Pons (tissue), 1 donor: ENCODE measurements around the gene TNFAIP8L1.

Experiments used
- DNase-seq: peaks from one replicate; pipeline ENCODE4 v3.0.0-alpha.2; 2016; ENCODE audit warnings: low spot score

The TNFAIP8L1 gene

DNA sequence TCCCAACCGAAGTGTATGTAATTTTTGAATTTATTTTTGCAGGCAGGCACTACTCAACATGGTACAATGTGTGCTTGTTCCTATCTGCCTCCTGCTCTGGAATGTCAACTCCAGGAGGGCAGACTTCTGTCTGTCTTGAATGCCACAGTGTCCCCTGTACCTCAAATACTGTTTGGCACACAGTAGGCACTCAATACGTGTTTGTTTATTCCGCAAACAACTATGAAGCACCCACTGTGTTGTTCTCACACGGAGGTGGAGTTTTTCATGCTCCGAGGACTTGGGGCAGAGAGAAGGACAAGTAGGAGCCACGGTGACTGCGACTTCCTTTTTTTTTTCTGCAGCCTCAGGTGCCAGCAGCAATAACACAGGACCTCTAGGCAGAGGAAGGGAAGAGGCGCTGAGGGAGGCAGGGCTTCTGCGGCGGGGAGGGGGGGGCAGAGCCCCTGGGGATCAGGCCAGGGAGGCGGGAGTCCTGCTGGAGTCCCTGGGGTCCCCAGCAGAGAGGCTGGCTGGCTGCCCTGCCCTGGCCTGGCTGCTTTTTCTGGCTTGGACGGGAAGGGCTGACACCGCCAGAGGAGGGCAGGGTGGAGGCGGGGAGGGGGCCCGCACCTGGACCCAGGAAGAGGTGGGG is 29.3 kb upstream of the TNFAIP8L1 start:
- DNase-seq, result peak; percentile 16

DNA sequence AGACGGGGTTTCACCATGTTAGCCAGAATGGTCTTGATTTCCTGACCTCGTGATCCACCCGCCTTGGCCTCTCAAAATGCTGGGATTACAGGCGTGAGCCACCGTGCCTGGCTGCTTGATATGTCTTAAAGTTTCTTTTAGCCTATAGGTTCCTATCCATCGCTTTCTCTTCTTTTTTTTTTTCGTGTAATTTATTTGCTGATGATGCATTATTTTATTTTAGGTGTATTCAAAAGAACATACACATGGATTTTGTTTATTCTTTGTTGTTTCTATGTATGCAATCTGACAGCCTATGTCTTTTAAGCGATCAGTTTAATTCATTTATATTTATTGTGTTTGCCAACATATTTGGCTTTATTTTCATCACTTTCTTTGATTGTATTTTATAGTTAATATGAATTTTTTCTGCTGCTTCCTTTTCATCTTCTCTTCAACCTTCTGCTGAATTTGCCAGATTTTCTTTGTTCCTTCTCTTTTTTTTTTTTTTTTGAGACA is 26.0 kb upstream of the TNFAIP8L1 start:
- DNase-seq, result no peak

DNA sequence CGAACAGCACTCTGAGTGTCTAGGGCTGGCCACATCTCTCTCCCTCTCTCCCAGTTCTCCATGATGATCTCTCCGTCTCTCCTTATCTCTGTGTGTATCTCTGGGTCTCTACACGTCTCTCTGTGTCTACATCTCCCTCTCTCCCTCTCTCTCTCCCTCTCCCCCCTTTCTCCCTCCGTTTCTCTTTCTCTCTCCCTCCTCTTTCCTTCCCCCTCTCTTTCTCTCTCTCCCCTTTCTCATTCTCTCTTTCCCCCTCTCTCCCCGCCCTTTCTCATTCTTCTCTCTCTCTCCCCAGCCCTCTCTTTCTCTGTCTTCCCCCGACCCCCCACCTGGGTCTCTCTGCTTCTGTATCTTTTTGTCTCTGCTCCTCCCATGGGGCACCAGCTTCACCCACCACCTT is 21.3 kb upstream of the TNFAIP8L1 start:
- DNase-seq, result no peak

DNA sequence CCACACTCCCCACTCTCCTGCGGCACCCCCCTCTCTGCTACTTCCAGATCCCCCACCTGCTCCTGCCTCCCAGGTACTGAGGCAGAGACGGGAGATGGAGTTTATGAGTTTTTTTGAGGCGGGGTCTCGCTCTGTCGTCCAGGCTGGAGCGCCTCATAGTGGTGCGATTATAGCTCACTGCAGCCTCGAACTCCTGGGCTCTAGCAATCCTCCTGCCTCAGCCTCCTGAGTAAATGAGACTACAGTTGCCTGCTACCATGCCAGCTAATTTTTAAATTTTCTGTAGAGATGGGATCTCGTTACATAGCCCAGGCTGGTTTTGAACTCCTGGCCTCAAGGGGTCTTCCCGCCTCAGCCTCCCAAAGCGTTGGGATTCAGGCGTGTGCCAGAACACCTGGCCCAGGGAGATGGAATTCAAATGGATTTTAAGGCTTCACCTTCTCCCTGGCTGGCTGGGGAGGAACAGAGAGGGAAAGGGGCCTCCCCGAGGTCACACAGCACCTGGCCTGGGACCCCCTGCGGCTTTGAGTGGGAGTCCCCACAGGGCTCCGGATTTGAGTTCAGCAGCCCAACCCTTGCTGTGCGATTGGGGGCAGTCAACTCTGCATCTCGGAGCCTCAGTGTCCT is 19.5 kb upstream of the TNFAIP8L1 start:
- DNase-seq, result no peak

DNA sequence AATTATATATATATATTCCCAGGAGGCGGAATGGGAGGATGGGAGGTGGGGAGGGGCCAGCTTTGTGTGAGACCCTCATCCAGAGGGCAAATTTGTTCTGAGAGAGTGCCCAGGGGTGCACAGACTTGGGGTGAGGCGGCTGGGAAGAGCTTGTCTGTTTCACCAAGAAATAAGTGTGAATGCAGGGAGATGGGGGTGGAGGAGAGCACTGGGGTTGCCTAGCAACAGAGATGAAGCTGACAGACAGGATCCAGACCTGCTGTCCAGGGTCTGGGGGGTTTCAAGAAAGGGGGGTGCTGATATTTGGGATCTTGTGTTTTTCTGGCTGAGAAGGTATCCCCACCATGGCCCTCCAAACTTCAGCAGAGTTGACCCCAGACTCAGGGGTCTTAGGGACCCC is 18.6 kb upstream of the TNFAIP8L1 start:
- DNase-seq, result no peak

DNA sequence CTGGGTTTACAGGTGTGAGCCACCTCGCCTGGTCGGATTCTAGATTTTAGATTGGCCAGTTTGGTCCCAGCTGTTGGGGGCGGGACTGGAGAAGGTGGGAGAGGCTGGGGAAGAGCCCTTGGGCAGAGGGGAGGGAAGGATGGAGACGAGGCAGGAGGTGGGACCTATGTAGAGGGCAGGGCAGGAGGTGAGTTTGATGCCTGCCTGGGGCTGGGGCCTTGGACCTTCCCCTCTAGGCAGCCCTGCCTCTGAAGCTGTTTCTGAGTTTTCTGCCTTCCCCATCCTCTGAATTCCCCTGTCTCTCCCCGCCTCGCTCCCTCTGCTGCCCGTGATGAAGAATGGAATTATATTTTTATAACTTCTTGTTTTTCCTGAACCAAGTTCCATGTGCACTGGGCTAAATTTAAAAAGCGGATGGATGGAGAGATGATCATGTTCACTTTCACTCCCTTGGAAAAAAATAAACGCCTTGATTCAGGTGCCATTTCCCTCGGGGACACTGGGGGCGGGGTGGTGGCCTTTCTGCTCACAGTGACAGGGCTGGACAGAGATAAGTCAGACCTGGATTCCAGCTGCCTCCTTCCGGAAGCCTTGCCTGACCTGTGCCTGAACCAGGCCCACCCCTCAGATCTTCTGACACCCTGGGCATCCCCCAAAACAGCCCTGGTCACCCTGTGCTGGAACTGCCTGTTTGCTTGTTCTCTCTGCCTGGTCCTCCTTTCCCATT is 16.5 kb upstream of the TNFAIP8L1 start:
- no peak for DNase-seq

DNA sequence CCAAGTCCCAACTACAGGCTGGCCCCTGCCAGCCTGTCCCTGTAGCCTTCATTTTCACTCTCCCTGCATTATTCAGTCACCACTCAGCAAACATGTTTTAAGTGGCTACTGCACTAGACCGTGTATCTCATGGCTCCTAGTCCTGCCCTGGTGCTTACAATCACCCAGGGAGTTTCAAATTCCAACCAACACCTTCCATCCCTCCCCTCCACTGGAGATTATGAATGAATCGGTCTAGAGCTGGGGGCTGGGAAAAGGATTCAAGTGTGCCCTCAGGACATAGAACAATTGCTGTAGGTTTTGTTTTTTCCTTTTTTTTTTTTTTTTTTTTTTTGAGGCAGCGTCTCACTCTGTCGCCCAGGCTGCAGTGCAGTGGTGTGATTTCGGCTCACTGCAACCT is 15.0 kb upstream of the TNFAIP8L1 start:
- DNase-seq, result no peak

DNA sequence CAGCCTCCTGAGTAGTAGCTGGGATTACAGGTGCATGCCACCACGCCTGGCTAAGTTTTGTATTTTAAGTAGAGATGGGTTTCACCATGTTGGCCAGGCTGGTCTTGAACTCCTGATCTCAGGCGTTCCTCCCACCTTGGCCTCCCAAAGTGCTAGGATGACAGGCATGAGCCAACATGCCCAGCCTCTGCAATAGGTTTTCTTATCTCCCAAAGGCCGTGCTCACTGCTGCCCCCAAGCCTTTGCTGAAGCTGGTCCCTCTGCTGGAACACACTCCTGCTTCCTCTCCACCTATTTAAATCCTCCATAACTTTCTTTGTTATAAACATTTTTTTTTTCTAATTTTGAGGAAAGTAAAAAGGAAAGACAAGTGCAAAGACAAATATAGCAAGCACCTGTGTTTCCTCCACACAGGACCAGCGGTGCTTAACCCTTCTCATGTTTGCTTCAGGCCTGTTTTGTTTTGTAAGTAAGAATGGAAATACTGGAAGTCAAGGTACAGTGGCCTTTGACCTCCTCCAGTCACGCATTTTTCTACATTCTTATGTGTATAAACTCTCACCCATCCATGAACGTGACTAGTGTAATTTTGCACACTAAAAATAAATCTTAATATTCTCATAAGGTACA is 14.5 kb upstream of the TNFAIP8L1 start:
- DNase-seq, result no peak

DNA sequence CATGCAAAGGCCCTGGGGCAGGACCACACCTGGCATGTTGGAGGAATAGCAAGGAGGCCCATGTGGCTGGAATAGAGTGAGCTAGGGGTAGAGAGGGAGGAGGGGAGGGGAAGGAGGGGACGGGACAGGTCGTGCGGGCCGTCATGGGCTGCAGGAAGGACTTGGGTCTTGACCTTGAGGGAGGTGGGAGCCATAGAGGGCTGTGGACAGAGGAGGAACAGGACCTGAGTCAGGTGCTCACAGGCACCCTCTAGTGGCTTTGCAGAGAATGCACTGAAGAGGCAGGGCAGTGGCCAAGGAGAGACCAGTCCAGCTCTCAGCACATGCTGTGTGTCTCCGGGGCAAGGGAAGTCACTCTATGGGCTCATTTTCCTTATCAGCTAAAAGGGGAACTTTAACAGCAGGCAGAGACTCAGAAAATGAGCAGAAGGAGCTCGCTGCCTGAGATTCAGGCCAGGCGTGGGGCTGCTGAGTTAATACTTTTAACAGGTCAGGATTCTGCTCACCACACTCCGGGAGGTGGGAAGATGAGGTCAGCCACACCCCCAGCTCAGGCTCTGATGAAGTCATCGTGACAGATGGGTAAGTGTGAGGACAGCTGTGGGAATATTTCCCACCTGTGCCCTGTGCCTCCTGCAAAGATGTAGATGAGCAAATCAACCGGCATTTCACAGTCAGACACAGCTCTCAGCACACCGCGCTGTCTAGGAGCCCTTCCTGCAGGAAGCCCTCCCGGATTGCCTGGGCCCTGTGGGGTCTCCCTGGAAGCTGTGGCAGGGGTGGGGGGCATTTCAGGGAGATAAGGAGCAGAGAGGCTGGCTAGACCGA is 6.0 kb upstream of the TNFAIP8L1 start:
- DNase-seq, result peak; percentile 82

DNA sequence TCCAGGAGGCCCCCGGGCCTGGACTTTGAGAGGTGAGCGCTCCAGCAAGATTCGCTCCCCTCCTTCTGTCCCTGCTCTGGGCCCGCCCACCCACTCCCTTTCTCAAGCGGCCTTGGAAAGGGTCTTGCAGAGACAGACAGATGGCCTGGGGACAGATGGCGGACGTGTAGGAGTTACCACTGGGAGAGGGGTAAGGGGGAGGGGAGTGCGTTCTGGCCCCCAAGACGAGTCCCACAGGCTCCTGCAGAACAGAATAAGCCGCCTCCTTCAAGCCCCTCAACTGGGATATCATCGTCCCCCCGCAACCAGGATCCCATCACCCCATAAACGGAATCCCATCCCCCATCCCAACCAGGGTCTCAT is 3.6 kb upstream of the TNFAIP8L1 start:
- no peak for DNase-seq

DNA sequence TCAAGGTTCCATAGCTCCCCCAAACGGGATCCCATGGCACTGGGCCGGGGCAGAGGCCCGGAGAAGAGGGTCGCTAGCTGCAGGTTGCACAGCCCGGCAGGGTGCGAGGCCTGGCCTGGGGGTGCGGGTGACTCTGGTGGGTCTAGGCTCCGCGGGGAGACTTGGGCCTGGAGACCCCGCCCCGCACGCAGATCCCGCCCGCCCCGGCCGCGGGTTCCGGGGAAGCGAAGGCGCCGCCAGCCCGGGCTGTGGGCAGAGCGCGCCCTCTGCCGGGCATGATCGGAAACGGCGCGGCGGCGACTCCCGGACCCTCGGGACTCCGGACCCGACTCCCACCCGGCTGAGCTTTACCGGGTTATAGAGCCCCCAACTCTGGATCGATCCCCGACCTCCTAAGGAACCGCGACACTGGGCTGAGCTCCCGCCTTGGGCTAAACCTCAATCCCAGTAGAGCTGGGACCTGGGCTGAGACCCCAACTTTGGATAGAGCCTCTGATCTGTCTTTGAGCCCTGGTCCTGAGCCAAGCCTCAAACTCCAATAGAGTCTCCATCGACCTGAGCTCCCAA is 3.1 kb upstream of the TNFAIP8L1 start:
- DNase-seq, result no peak

DNA sequence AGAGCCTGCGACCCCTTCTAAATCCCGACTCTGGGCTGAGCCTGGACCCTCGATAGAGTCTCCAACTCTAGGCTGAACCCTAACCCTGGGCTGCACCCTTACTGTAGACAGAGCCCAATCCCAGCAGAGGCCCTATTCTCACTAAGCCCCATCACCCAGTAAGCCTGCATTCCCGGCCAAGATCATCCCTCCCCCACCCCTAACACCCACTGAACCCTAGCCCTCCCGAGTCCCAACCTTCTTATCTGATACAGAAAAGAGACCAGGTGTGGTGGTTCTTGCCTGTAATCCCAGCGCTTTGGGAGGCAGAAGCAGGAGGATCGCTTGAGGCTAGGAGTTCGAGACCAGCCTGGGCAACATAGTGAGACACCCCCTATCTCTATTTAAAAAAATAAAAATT is 2.6 kb upstream of the TNFAIP8L1 start:
- DNase-seq, result no peak

DNA sequence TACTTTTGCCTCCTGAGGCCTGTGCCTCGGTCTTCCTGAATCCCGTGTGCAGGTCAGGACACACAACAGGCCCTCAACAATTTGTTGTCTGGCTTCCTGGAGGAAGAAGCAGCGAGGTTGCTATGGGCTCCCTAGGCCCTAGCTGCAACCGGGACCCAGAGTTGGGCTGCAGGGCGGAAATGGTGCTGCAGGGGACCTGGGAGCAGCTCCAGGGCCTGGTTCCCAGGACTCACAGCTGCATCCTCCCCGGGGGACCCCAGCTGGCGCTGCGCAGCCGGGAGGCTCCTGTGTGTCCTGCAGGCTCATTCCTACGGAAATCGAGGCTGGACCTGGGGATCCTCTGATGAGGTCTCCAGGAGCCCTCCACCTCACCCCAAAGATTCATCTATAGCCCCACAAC is 999 bp upstream of the TNFAIP8L1 start:
- no peak for DNase-seq

DNA sequence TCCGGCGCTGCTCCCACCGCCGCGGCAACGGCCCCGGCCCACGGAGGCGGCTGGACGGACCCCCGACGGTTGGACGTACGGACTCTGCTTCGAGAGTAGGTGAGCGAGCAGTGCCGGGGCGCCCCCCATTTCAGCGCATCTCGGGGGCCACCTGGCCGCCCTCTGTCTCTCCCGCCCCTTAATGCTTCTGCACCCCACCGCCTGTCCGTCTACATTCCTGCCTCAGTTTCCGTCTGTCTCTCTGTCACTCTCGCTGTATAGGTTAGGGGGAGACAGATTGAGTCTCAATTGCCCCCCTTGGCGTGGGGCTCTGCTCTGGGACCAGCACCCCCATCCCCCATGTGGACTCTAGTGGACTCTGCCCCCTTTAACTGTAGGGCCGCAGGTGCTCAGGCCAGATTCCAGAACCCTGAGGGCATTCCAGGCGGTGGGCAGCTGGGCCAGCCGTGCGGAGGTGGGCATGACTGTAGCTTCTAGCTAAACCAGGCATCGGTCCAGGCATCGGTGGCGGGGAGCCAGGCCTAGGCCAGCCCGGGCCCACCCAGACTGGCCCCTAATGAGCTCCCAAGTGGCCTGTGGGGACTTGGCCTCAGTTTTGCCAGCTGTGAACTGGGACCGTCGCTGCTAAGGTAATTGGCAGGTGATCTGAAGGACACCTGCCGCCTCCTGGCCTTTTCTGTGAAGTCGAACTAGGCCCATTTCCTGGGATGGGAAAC is 373 bp downstream of the TNFAIP8L1 start:
- DNase-seq, result no peak

DNA sequence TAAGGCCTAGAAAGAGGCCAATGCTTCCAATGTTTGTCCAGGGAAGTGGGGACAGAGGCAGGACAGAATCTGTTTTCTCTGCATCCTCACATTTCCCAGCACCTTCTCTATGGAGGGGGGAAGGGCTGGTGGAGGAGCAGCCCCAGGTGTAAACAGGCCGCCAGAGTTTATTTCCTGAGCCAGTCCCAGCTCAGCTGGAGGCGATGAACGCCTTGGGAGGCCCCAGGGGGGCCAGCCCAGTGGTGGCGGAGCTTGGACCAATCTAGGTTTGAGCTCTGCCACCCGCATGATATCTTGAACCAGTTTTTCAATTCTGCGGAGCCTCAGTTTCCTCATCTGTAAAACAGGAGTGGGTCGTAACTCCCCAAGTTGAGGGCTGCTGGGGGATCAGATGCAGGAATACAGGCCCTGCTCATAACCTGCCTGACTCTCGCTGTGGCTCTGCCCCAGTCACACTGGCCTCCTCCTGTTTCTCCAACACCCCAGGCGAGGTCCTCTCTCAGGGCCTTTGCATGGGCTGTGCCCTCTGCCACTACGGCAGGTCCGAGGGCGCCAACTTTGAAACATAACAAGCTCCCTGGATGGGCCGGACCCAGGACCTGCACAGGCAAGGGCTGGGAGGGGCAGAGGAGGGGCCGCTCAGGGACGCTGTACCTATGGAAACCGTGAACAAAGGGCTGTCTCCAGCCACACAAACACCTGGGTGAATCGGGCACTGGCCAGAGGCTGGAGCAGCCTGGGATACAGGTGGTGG is 1.1 kb downstream of the TNFAIP8L1 start:
- no peak for DNase-seq

DNA sequence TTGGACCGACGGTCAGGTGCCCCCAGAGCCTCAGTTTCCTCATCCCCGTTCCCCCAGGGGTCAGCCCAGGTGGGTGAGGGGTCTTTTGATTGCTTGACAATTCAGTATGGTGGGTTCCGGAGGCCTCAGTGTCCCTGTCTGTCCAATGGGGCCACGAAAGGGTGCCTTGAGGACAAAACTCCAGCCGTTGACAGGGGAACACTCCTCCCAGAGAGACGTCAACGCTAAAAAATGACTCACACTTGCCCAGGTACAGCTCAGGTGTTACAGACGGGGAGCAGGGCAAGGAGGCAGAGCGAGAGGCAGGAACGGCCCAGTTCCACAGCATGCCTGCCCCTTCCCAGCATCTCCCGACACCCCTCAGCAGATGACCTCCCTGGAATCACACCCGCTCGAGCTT is 1.8 kb downstream of the TNFAIP8L1 start:
- DNase-seq, result no peak

DNA sequence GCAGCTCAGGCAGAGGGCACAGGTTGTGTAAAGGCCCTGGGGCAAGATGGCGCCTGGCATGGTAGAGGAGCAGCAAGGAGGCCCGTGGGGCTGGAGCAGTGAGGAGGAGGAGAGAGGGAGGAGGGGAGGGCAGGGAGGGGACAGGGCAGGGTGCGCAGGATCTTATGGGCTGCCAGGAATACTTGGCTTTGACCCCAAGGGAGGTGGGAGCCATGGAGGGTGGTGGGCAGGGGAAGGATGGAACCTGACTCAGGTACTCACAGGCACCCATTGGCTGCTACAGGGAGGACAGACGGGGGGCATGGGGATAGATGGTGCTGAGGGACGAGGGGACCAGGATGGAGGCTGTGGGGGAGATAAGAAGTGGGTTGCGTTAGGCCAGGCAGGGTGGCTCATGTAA is 3.3 kb downstream of the TNFAIP8L1 start:
- no peak for DNase-seq

DNA sequence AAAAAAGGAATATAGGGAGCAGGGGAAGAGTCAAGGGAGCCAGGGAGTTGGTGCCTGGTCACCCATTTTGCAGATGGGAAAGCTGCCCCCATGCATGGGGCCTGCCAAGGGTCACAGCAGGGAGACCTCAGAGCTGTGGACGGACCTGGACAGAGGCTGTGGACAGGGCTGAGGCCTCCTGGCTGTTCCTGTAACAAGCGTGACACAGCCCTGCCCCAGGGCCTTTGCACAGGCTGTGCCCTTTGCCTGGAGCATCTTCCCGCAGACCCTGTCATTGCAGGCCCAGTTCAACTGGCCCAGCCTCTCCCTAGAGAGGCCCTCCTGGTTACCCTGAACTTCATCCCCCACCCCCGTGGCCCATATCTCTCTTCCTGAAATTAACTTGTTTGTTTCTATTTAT is 6.4 kb downstream of the TNFAIP8L1 start:
- DNase-seq, result no peak

DNA sequence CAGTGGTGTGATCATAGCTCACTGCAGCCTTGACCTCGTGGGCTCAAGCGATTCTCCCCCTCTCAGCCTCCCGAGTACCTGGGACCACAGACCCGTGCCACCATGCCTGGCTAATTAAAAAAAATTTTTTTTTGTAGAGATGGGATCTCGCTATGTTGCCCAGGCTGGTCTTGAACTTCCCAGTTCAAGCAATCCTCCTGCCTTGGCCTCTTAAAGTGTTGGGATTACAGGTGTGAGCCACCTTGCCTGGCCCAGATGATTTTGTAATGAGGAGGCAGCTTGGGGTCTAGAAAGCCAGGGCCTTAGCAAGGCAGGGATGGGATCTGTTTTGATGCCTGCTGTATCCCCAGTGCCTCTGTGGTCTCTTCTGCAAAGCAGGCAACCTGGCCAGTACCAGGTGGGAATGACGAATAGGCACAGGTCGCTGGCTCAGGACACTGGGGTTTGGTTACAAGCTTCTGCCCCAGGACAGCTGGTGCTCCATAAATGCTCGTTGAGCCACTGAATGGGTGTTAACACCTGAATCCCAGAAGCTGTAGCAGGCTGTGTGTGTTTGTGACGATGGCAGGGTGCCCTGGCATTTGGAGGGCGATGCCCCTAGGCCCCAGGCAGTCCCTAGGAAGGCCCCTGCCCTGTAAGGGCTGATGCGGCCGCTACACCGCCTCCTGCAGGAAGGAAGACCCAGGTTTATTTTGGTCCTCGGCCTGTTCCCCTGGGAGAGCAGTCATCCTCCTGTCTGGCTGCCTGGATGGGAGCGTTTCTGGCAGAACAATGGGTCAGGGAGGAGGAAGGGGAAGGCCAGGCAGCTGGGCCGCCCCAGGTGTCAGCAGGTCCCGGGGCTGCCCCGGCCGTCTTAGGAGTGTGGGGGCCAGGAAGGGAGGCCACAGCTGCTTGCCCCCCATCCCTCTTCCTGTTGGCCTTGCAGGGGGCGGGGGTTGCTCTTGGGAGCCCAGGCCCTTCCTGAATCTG is 8.6 kb downstream of the TNFAIP8L1 start:
- DNase-seq, result no peak
